ENCODE data around the gene BNC2. TPM values are rescaled to one million over a fixed set of nuclear protein-coding genes. Genes with fewer than 3 reads are reported as not detected.

Gene BNC2
- total RNA-seq, 4 donors from 2014 or later, result 3.9 to 45.4 (median 13.1) TPM

DNA sequence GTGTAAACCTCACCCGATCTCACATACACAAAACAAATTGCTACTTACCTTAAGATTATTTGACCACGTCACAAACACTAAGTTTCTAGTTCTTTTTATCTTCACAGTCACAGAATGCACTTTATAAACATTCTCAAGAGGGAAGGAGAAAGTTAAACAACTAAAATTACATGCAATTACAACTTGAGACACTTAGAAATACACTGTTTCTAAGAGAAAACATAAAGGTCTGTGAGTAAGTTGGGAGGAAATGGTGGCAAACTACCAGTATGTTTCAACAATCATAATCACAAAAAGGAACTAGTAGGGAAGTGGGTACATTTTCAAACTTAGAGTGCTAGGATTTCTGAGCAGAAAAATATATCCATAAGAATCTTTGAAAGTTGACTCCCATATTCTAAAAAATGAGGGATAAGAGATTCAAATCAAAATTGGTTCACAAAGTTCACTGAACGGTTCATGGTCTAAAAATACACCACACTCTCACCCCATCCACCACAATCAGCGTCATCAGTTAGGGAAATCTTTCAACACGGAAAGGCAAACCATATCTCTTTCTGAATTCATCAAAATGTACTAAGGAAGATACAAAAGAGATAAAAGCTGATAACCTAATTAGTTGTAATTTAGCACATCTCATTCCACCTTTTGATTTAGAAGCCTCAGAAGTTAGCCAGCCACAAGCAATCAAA is 182.6 kb downstream of the BNC2 start:
- Histone ChIP-seq H3K27me3 (no peaks in the 10 kb centered on the region), H3K4me1 (no peaks in the 10 kb centered on the region), H3K36me3 (no peaks in the 10 kb centered on the region), H3K27ac (no peak overlapping the region), H3K4me3 (no peak overlapping the region), H3K9me3 (no peaks in the 10 kb centered on the region)
- TF ChIP-seq, protein P1, sequence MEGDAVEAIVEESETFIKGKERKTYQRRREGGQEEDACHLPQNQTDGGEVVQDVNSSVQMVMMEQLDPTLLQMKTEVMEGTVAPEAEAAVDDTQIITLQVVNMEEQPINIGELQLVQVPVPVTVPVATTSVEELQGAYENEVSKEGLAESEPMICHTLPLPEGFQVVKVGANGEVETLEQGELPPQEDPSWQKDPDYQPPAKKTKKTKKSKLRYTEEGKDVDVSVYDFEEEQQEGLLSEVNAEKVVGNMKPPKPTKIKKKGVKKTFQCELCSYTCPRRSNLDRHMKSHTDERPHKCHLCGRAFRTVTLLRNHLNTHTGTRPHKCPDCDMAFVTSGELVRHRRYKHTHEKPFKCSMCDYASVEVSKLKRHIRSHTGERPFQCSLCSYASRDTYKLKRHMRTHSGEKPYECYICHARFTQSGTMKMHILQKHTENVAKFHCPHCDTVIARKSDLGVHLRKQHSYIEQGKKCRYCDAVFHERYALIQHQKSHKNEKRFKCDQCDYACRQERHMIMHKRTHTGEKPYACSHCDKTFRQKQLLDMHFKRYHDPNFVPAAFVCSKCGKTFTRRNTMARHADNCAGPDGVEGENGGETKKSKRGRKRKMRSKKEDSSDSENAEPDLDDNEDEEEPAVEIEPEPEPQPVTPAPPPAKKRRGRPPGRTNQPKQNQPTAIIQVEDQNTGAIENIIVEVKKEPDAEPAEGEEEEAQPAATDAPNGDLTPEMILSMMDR (IDR thresholded peaks at IDR 0.05), result no peak
- no peak for TF ChIP-seq POLR2A (IDR thresholded peaks at IDR 0.05)
- no peak for DNase-seq

DNA sequence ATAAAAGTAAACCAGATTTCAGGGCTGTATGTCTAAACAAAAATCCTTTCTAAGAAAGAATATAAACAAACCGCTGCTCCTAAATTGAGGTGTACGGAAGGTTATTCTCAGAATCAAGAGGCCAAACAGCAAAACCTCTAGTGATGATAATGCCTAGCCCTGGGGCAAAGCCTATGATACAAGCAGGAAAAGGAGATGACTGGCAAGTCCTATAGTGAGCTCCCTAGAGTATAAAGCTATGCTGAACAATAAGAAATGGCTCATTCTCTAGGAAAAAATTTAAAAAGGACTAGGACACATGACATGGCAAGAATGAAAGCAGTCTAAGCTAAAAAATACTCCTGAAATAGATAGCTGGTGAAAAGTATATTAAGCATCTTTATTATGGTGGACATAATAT is 187.1 kb downstream of the BNC2 start:
- no peaks in the 10 kb centered on the region for H3K4me1 ChIP-seq
- no peak for DNase-seq
- no peaks in the 10 kb centered on the region for H3K27me3 ChIP-seq
- H3K9me3 ChIP-seq, result no peaks in the 10 kb centered on the region
- no peaks in the 10 kb centered on the region for H3K36me3 ChIP-seq
- H3K4me3 ChIP-seq, result no peak overlapping the region
- H3K27ac ChIP-seq, result no peak overlapping the region
- TF ChIP-seq, protein P1 (IDR thresholded peaks at IDR 0.05), result no peak
- TF ChIP-seq POLR2A (IDR thresholded peaks at IDR 0.05), result no peak

DNA sequence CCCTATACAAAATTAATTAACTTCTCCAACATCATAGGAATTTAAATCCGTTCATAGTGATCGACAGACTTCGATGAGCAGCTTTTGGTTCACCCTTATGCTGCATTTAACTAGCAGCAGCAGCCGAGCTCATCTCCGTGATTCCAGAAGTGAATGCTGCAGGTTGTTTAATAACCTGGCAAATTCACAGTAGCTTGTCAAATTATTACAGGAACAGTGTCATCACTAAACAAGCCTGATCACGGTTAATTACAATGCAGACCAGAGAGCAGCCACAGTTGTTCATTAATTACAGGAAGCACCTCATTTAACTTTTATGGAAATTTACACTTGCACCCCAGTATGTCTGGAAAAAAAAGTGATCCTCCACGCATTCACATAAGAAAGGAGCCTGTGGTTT is 188.2 kb downstream of the BNC2 start:
- no peaks in the 10 kb centered on the region for H3K36me3 ChIP-seq
- no peaks in the 10 kb centered on the region for H3K4me1 ChIP-seq
- no peak for DNase-seq
- TF ChIP-seq, protein P1 (IDR thresholded peaks at IDR 0.05), result no peak
- no peak for TF ChIP-seq POLR2A (IDR thresholded peaks at IDR 0.05)
- no peak overlapping the region for H3K4me3 ChIP-seq
- no peaks in the 10 kb centered on the region for H3K9me3 ChIP-seq
- H3K27ac ChIP-seq, result no peak overlapping the region
- no peaks in the 10 kb centered on the region for H3K27me3 ChIP-seq

DNA sequence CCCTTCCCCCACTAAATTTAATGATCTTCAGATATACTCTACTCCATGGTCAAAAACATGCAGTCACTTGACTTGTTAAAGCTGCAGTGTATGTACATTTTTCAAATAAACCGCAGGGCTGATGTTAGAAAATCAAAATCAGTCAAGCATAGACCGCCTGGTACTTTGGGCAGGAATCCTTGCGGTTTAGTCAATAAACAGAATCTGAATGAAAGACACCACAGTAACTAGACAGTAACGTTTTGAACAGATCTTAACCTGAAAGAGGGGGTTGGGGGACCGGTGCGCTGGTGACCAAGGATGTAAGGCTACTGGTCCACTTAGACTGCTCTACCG is 188.8 kb downstream of the BNC2 start:
- H3K4me1 ChIP-seq, result no peaks in the 10 kb centered on the region

DNA sequence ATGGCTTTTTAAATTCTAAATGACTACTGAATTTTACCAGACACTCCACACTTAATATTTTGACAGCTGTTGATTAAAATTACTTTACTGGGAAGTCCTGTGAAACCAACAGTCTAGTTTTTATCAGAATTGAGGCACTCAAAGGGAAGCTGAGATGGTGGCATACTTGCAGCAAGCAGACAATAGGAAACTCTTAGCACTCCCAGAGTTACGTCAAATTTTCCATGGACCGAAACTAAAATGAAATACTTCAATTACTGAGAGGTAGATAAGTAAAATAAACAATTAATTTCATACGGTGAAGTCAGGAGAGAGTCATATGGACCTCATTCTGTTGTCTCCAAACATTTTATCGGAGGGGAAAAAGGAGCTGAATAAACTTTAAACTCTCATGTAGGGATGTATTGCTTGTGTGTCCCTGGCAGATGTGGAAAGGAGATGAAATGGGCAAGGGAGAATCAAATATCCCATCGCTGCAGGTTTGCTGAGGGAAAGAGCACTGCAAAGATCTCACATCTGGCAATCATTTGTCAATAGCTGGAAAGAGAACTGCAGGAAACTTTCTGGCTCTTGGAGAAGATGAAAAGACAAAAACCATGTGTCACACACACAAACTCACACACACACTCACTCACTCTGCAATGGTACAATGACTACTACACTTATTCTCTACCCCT is 189.4 kb downstream of the BNC2 start:
- H3K9me3 ChIP-seq, result no peaks in the 10 kb centered on the region
- TF ChIP-seq POLR2A (IDR thresholded peaks at IDR 0.05), result no peak
- TF ChIP-seq, protein P1 (IDR thresholded peaks at IDR 0.05), result no peak
- H3K4me1 ChIP-seq, result no peaks in the 10 kb centered on the region
- peak overlapping the region in 1 of 4 donors; percentile 8 for H3K27ac ChIP-seq
- no peak for DNase-seq
- H3K4me3 ChIP-seq, result no peak overlapping the region
- no peaks in the 10 kb centered on the region for H3K27me3 ChIP-seq
- H3K36me3 ChIP-seq, result no peaks in the 10 kb centered on the region

More for the DNA sequence above, 188.8 kb downstream of the BNC2 start:
- TF ChIP-seq, protein P1 (IDR thresholded peaks at IDR 0.05), result no peak
- TF ChIP-seq POLR2A (IDR thresholded peaks at IDR 0.05), result no peak
- H3K36me3 ChIP-seq, result no peaks in the 10 kb centered on the region
- H3K27ac ChIP-seq, result peak overlapping the region in 1 of 4 donors; percentile 8
- no peaks in the 10 kb centered on the region for H3K9me3 ChIP-seq
- no peak for DNase-seq
- no peaks in the 10 kb centered on the region for H3K27me3 ChIP-seq
- H3K4me3 ChIP-seq, result no peak overlapping the region

Data from Peyer's patch (tissue), 4 donors.